ENCODE data around the gene SKI. TPM values are rescaled to one million over a fixed set of nuclear protein-coding genes. Genes with fewer than 3 reads are reported as not detected.
A peak's percentile ranks its signal among the peaks of the same experiment; 100 is the strongest.

SKI gene
- total and polyA plus RNA-seq, 10 of the 15 experiments (the other 5 are each of a cell fraction or from before 2014, with no cell fraction given): 0.03 to 14.9 (median 0.96) TPM

- TF ChIP-seq SUPT20H (IDR thresholded peaks at IDR 0.05; ENCODE audit: borderline replicate concordance, control insufficient read depth, low read depth, low read length) (no peak), RAD21 (IDR thresholded peaks at IDR 0.05; ENCODE audit: insufficient read depth, low read depth, low read length) (no peak), HDAC6 (IDR thresholded peaks at IDR 0.05; ENCODE audit: unreplicated experiment) (peak; percentile 7), BHLHE40 (IDR thresholded peaks at IDR 0.05; ENCODE audit: borderline replicate concordance in 1 of 2, low read depth in 2 of 2, low read length in 1 of 2) (peak; percentile 72 to 95), SIN3A (IDR thresholded peaks at IDR 0.05; ENCODE audit: low read depth, low read length) (peak; percentile 43; the same call in 1 of the 2 replicates), EGR1 (IDR thresholded peaks at IDR 0.05; ENCODE audit: borderline replicate concordance in 1 of 2, low read depth in 2 of 2, low read length in 2 of 2) (no peak), HDAC2 (IDR thresholded peaks at IDR 0.05) (no peak), MAX (IDR thresholded peaks at IDR 0.05; ENCODE audit: low read depth, low read length) (0 out of 2 replicates have a peak, but pooled peaks have one; percentile 59), CBFB (IDR thresholded peaks at IDR 0.05; ENCODE audit: low read depth) (no peak), ATF2 (IDR thresholded peaks at IDR 0.05; ENCODE audit: low read length) (no peak), CBX5 (IDR thresholded peaks at IDR 0.05; ENCODE audit: low read depth) (0 out of 2 replicates have a peak, but pooled peaks have one; percentile 24), CHD2 (IDR thresholded peaks at IDR 0.05; ENCODE audit: borderline replicate concordance, low read depth, low read length) (no peak; the same call in 1 of the 2 replicates), ZBTB40 (IDR thresholded peaks at IDR 0.05; ENCODE audit: borderline replicate concordance) (peak; percentile 12; the same call in 1 of the 2 replicates), TCF7 (IDR thresholded peaks at IDR 0.05; ENCODE audit: borderline replicate concordance) (no peak), NKRF (conservative IDR thresholded peaks at IDR 0.05) (no peak), BMI1 (IDR thresholded peaks at IDR 0.05; ENCODE audit: borderline replicate concordance) (no peak), ZBED1 (IDR thresholded peaks at IDR 0.05; ENCODE audit: borderline replicate concordance) (peak; percentile 44; the same call in 1 of the 2 replicates), POU2F2 (IDR thresholded peaks at IDR 0.05; ENCODE audit: borderline replicate concordance, low read depth, low read length) (no peak; the same call in 2 of the 3 replicates), SRF (IDR thresholded peaks at IDR 0.05; ENCODE audit: low read depth in 2 of 2, low read length in 2 of 2) (no peak), BACH1 (IDR thresholded peaks at IDR 0.05; ENCODE audit: borderline replicate concordance) (no peak)
Observed at GRCh38 chr1:2300851-2301606, 72.9 kb downstream of the SKI start (continued).
